ENCODE measurements around the gene HNF1B. TPM values are rescaled to one million over a fixed set of nuclear protein-coding genes. Genes with fewer than 3 reads are reported as not detected.

The HNF1B gene
- total RNA-seq, 2 experiments from 2014 or later = not detected

- no peaks in the 10 kb centered on the region for H3K36me3 ChIP-seq (ENCODE audit: insufficient read depth, low read length)
- no peak overlapping the region for H3K27ac ChIP-seq (ENCODE audit: low read depth, low read length, poor library complexity, severe bottlenecking)
- ChIA-PET POLR2A (no interaction called here), CTCF (ENCODE audit: unreplicated experiment) (no interaction called here)
- TF ChIP-seq EZH2phosphoT487 (IDR thresholded peaks at IDR 0.05; ENCODE audit: borderline replicate concordance, low read depth, low read length) (no peak), CTCF (conservative IDR thresholded peaks at IDR 0.05; ENCODE audit: low read length) (no peak)
- no peak overlapping the region for H3K4me3 ChIP-seq (ENCODE audit: low read depth, low read length, poor library complexity, severe bottlenecking)
- no peaks in the 10 kb centered on the region for H3K9me3 ChIP-seq (ENCODE audit: low read length)
- BruUV-seq (replicated peaks) = no TSS peak
- intact Hi-C loops (cut with micrococcal nuclease; ENCODE audit: unreplicated experiment) = no loop called here
- no peak overlapping the region for H3K4me2 ChIP-seq (ENCODE audit: low read length)
- no peaks in the 10 kb centered on the region for H3K79me2 ChIP-seq (ENCODE audit: insufficient read depth, low read depth, low read length)
- no peak overlapping the region for H2AFZ ChIP-seq (ENCODE audit: low read length)
- no peaks in the 10 kb centered on the region for H4K20me1 ChIP-seq (ENCODE audit: insufficient read depth, low read length)
- H3K4me1 ChIP-seq (ENCODE audit: insufficient read depth, low read length, poor library complexity, severe bottlenecking) = no peaks in the 10 kb centered on the region
- DNase-seq (ENCODE audit: low spot score) = no peak
- H3K9me2 ChIP-seq (ENCODE audit: insufficient read depth, low read length) = no peaks in the 10 kb centered on the region
Observed at GRCh38 chr17:37754363-37754762, 9.5 kb upstream of the HNF1B start.

DNA sequence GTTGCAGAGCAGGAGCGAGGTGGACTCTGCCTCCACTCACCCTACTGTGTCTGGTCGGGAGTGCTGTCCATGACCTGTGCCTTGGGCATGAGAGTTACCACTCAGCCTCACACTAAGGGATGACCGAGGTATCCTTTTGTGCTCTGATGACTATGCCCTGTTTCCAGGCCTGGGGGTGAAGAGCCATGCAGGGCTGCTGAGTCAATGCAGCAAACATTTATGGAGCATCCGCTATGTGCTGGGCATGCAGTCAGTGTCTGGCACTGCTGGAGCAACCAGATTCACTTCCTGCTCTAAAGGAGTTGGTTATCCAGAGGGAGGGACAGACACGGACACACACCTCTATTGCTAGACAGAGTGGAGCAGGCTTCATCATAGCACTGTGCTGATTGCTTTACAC is 7.6 kb upstream of the HNF1B start:
- POLR2A ChIA-PET = no interaction called here
- Histone ChIP-seq H3K27ac (ENCODE audit: low read depth, low read length, poor library complexity, severe bottlenecking) (no peak overlapping the region), H3K4me1 (ENCODE audit: insufficient read depth, low read length, poor library complexity, severe bottlenecking) (no peaks in the 10 kb centered on the region), H3K4me3 (ENCODE audit: low read depth, low read length, poor library complexity, severe bottlenecking) (no peak overlapping the region), H3K36me3 (ENCODE audit: insufficient read depth, low read length) (no peaks in the 10 kb centered on the region), H4K20me1 (ENCODE audit: insufficient read depth, low read length) (no peaks in the 10 kb centered on the region), H3K79me2 (ENCODE audit: insufficient read depth, low read depth, low read length) (no peaks in the 10 kb centered on the region), H3K9me2 (ENCODE audit: insufficient read depth, low read length) (no peaks in the 10 kb centered on the region), H3K4me2 (ENCODE audit: low read length) (no peak overlapping the region), H2AFZ (ENCODE audit: low read length) (no peak overlapping the region), H3K9me3 (ENCODE audit: low read length) (no peaks in the 10 kb centered on the region)
- BruUV-seq (replicated peaks) = no TSS peak
- intact Hi-C loops (cut with micrococcal nuclease; ENCODE audit: unreplicated experiment) = no loop called here
- TF ChIP-seq EZH2phosphoT487 (IDR thresholded peaks at IDR 0.05; ENCODE audit: borderline replicate concordance, low read depth, low read length) (no peak), CTCF (conservative IDR thresholded peaks at IDR 0.05; ENCODE audit: low read length) (no peak)
- CTCF ChIA-PET (ENCODE audit: unreplicated experiment) = no interaction called here
- DNase-seq (ENCODE audit: low spot score) = no peak

DNA sequence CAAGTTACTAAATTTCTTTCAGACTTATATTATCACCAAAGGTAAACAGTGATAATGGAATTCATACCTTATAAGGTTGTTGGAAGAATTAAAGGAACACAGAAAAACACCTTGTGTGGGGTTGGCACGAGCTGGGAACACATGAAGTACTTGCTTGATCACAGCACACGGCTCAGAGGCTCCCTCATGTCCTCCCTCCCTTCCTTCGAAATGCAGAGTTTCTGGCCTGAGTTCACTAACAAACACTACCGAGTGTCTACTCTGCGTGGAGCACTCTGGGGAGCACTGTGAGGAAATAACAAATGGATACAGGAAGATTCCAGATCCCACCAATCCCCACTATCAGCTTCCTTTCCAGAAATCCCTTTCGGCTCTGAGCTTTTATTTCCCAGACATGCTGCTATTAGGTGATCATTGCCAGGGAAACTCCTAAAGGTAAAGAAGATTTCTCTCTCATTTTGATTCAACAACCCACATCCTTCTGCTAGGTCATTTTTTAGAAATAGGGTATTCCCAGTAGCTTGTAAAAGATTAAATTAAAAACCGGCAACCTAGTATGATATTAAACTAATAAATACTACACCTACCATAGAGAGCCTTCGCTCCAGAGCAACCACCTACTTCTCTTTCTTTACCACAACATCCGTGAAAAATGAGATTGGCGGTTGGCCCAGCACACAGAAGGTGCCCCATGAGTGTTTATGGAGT is 6.1 kb upstream of the HNF1B start:
- ChIA-PET CTCF (ENCODE audit: unreplicated experiment) (no interaction called here), POLR2A (no interaction called here)
- TF ChIP-seq EZH2phosphoT487 (IDR thresholded peaks at IDR 0.05; ENCODE audit: borderline replicate concordance, low read depth, low read length) (no peak), CTCF (conservative IDR thresholded peaks at IDR 0.05; ENCODE audit: low read length) (no peak)
- Histone ChIP-seq H3K4me1 (ENCODE audit: insufficient read depth, low read length, poor library complexity, severe bottlenecking) (no peaks in the 10 kb centered on the region), H3K4me3 (ENCODE audit: low read depth, low read length, poor library complexity, severe bottlenecking) (no peak overlapping the region), H4K20me1 (ENCODE audit: insufficient read depth, low read length) (no peaks in the 10 kb centered on the region), H3K79me2 (ENCODE audit: insufficient read depth, low read depth, low read length) (no peaks in the 10 kb centered on the region), H3K36me3 (ENCODE audit: insufficient read depth, low read length) (no peaks in the 10 kb centered on the region), H3K9me2 (ENCODE audit: insufficient read depth, low read length) (no peaks in the 10 kb centered on the region), H3K4me2 (ENCODE audit: low read length) (no peak overlapping the region), H3K9me3 (ENCODE audit: low read length) (no peaks in the 10 kb centered on the region), H3K27ac (ENCODE audit: low read depth, low read length, poor library complexity, severe bottlenecking) (no peak overlapping the region), H2AFZ (ENCODE audit: low read length) (no peak overlapping the region)
- DNase-seq (ENCODE audit: low spot score) = no peak
- intact Hi-C loops (cut with micrococcal nuclease; ENCODE audit: unreplicated experiment) = no loop called here
- no TSS peak for BruUV-seq (replicated peaks)
